ENCODE data around the gene BCCIP. TPM values are rescaled to one million over a fixed set of nuclear protein-coding genes. Genes with fewer than 3 reads are reported as not detected.

Gene BCCIP
- total and polyA plus RNA-seq, 2 experiments from 2014 or later: 43.9 to 92.6 TPM

DNA sequence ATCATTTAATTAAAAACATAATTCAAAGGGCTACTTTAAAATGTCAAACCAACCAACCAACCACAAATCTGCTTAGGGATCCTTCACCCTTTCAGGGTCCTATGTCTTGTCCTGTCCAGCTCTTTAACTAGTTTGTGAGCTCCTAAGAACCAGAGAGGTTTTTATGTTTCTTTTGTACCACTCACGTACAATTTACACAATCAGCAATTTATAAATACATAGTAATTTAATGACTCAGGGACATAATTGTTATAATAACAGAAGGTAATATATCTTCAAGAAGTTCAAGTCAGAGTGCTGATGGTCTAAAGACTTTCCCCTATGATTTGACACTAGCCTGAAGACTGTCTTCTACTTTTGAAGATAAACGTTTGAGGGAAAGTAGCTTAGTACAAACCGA is 41.8 kb downstream of the BCCIP start:
- no peak overlapping the region for H3K9ac ChIP-seq
- H3K36me3 ChIP-seq (ENCODE audit: low read depth): peaks cover 7% of the 10 kb centered on the region; the same call in 1 of the 2 replicates
- H3K27me3 ChIP-seq (replicated peaks; ENCODE audit: insufficient read depth): no peaks in the 10 kb centered on the region
- no peaks in the 10 kb centered on the region for H4K20me1 ChIP-seq (ENCODE audit: insufficient read depth)
- no peak overlapping the region for H3K27ac ChIP-seq
- no peaks in the 10 kb centered on the region for H3K9me3 ChIP-seq (ENCODE audit: low read depth)
- 93 to 99% methylated on average over 3 of the region's 3 CpGs for WGBS, 2 experiments (ENCODE audit: low coverage in 1 of 2, low lambda C conversion rate in 2 of 2, missing lambda C conversion rate in 2 of 2)
- no peak overlapping the region for H2AFZ ChIP-seq
- no peak overlapping the region for H3K4me2 ChIP-seq (ENCODE audit: unreplicated experiment)
- 0 out of 2 replicates have a peak, but pooled peaks cover 1% of the 10 kb centered on the region for H3K79me2 ChIP-seq (ENCODE audit: insufficient read depth)
- no peaks in the 10 kb centered on the region for H3K9me2 ChIP-seq (ENCODE audit: insufficient read depth)
- DNase-seq: no peak
- H3K4me3 ChIP-seq: no peak overlapping the region
- H3K4me1 ChIP-seq (ENCODE audit: insufficient read depth): no peaks in the 10 kb centered on the region
- TF ChIP-seq EZH2phosphoT487 (IDR thresholded peaks at IDR 0.05; ENCODE audit: insufficient read depth, low read depth): no peak
- no peak for TF ChIP-seq EZH2 (IDR thresholded peaks at IDR 0.05; ENCODE audit: insufficient read depth, poor library complexity, severe bottlenecking)
- H3F3A ChIP-seq (ENCODE audit: insufficient read depth): no peaks in the 10 kb centered on the region
- in situ Hi-C loops (cut with MboI): no loop called here

DNA sequence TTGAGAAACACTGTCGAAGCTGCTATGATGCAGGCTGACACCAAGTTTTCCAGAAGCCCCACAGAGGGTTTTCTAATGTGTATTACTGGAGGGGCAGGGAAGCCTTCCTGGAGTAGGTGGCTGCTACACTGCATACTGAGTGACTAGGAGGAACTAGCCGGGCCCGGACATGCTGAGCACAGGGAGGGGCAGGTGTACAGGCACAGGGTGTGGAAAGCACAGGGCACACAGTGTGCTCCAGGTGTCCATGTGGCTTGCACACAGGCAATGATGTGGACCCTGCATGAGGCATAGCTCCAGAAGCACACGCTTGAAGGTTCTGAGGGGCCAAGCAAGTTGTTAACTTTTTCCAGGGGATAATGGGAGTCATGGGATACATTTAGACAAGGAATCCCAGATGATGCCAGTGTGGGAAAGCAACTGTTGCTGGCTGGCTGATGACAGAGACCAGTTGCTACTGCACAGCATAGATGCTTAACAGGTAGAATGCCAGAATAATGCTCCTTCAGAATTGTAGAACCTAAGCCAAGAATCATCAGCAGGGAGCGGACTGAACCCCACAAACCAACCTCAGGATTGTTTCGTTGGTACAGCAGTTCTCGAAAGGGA is 43.2 kb downstream of the BCCIP start:
- Histone ChIP-seq H2AFZ (no peak overlapping the region), H3K9ac (no peak overlapping the region), H3K27me3 (replicated peaks; ENCODE audit: insufficient read depth) (no peaks in the 10 kb centered on the region), H4K20me1 (ENCODE audit: insufficient read depth) (no peaks in the 10 kb centered on the region), H3K4me3 (no peak overlapping the region), H3K9me2 (ENCODE audit: insufficient read depth) (no peaks in the 10 kb centered on the region), H3K79me2 (ENCODE audit: insufficient read depth) (0 out of 2 replicates have a peak, but pooled peaks cover 4% of the 10 kb centered on the region), H3K4me1 (ENCODE audit: insufficient read depth) (no peaks in the 10 kb centered on the region), H3K36me3 (ENCODE audit: low read depth) (peaks cover 7% of the 10 kb centered on the region; the same call in 1 of the 2 replicates), H3K27ac (no peak overlapping the region), H3K9me3 (ENCODE audit: low read depth) (no peaks in the 10 kb centered on the region), H3K4me2 (ENCODE audit: unreplicated experiment) (no peak overlapping the region), H3F3A (ENCODE audit: insufficient read depth) (no peaks in the 10 kb centered on the region)
- no peak for DNase-seq
- 94 to 99% methylated on average over 7 of the region's 7 CpGs for WGBS, 2 experiments (ENCODE audit: low coverage in 1 of 2, low lambda C conversion rate in 2 of 2, missing lambda C conversion rate in 2 of 2)
- in situ Hi-C loops (cut with MboI): no loop called here
- TF ChIP-seq EZH2phosphoT487 (IDR thresholded peaks at IDR 0.05; ENCODE audit: insufficient read depth, low read depth) (no peak), EZH2 (IDR thresholded peaks at IDR 0.05; ENCODE audit: insufficient read depth, poor library complexity, severe bottlenecking) (no peak)

DNA sequence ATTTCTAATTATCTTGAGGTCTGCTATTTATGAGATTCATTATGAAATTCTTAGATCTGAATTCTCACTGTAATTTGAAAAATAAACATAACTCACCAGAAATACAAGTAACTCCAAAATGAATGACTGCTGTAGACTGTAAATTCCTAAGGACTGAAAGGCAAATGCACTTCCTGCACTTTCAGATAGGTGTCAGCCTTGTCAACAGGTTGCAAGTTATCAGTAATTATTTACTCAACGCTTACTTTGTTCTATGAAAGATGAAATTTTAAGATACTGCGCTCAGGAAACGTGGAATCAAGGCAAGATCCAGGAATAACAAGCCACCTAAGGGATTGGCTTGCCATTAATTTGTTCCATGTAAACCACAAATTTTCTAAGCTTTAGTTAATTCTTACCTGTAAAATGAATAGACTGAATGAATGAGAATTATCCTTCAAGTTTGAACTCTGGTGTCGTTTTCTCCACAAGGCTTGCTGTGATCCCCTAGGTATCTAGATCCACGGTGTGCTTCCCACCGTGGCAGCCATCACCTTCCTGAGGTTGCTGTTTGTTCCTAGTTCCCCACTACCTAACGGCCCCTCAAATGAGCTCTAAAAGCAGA is 45.1 kb downstream of the BCCIP start:
- Histone ChIP-seq H3K9me2 (ENCODE audit: insufficient read depth) (no peaks in the 10 kb centered on the region), H3K4me2 (ENCODE audit: unreplicated experiment) (no peak overlapping the region), H3K27me3 (replicated peaks; ENCODE audit: insufficient read depth) (no peaks in the 10 kb centered on the region), H3F3A (ENCODE audit: insufficient read depth) (no peaks in the 10 kb centered on the region), H3K27ac (no peak overlapping the region), H3K9ac (no peak overlapping the region), H3K9me3 (ENCODE audit: low read depth) (no peaks in the 10 kb centered on the region), H3K79me2 (ENCODE audit: insufficient read depth) (0 out of 2 replicates have a peak, but pooled peaks cover 4% of the 10 kb centered on the region), H3K36me3 (ENCODE audit: low read depth) (peaks cover 7% of the 10 kb centered on the region; the same call in 1 of the 2 replicates), H3K4me3 (no peak overlapping the region), H2AFZ (no peak overlapping the region), H3K4me1 (ENCODE audit: insufficient read depth) (no peaks in the 10 kb centered on the region), H4K20me1 (ENCODE audit: insufficient read depth) (no peaks in the 10 kb centered on the region)
- DNase-seq: peak; percentile 63
- in situ Hi-C loops (cut with MboI): no loop called here
- TF ChIP-seq EZH2phosphoT487 (IDR thresholded peaks at IDR 0.05; ENCODE audit: insufficient read depth, low read depth) (no peak), EZH2 (IDR thresholded peaks at IDR 0.05; ENCODE audit: insufficient read depth, poor library complexity, severe bottlenecking) (no peak)
- WGBS, 2 experiments (ENCODE audit: low coverage in 1 of 2, low lambda C conversion rate in 2 of 2, missing lambda C conversion rate in 2 of 2): 70 to 71% methylated on average over 7 of the region's 7 CpGs

DNA sequence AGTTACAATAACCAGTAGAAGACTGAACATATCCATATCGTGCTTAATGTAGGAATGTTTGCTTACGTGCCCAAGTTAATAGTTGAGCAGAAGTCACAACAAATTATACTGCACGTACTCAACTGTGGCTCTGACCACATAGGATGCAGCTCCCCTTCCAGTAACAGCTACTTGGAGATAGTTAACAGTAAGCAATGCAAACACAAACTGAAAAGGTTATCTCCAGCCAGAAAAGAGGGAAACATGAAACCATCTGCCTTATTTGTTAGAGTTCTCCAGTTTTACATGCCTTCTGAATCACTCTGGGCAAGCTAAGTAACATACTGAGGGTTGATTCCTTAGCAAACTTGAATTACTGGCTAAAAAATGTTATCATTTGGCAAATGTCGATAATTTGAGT is 48.0 kb downstream of the BCCIP start:
- in situ Hi-C loops (cut with MboI): no loop called here
- Histone ChIP-seq H3K4me1 (ENCODE audit: insufficient read depth) (no peaks in the 10 kb centered on the region), H3K9me3 (ENCODE audit: low read depth) (no peaks in the 10 kb centered on the region), H3K27ac (no peak overlapping the region), H2AFZ (no peak overlapping the region), H3K4me2 (ENCODE audit: unreplicated experiment) (no peak overlapping the region), H3K9me2 (ENCODE audit: insufficient read depth) (no peaks in the 10 kb centered on the region), H3K4me3 (no peak overlapping the region), H3K9ac (no peak overlapping the region), H4K20me1 (ENCODE audit: insufficient read depth) (no peaks in the 10 kb centered on the region), H3K36me3 (ENCODE audit: low read depth) (peaks cover 4% of the 10 kb centered on the region), H3F3A (ENCODE audit: insufficient read depth) (no peaks in the 10 kb centered on the region), H3K27me3 (replicated peaks; ENCODE audit: insufficient read depth) (no peaks in the 10 kb centered on the region), H3K79me2 (ENCODE audit: insufficient read depth) (0 out of 2 replicates have a peak, but pooled peaks cover 15% of the 10 kb centered on the region)
- TF ChIP-seq EZH2phosphoT487 (IDR thresholded peaks at IDR 0.05; ENCODE audit: insufficient read depth, low read depth) (no peak), EZH2 (IDR thresholded peaks at IDR 0.05; ENCODE audit: insufficient read depth, poor library complexity, severe bottlenecking) (no peak)
- 93 to 97% methylated on average over 4 of the region's 4 CpGs for WGBS, 2 experiments (ENCODE audit: low coverage in 1 of 2, low lambda C conversion rate in 2 of 2, missing lambda C conversion rate in 2 of 2)
- DNase-seq: no peak
